HFFc6 (cell line): ENCODE results near the gene SFN. TPM values are rescaled to one million over a fixed set of nuclear protein-coding genes. Genes with fewer than 3 reads are reported as not detected.
A peak's percentile ranks its signal among the peaks of the same experiment; 100 is the strongest.

Experiments used
- DNase-seq: peaks from one replicate; pipeline ENCODE4 v3.0.0-alpha.2; 2018
- H3K27ac Mint-ChIP-seq: 2 replicates; pipeline ENCODE4 v1.8.0; 2020; ENCODE audit warnings: mild to moderate bottlenecking, mixed read lengths
- H3K27me3 Mint-ChIP-seq: 2 replicates; pipeline ENCODE4 v1.8.0; 2021; ENCODE audit warnings: mild to moderate bottlenecking, moderate library complexity, mixed read lengths; ENCODE audit not compliant: insufficient read depth
- H3K36me3 Mint-ChIP-seq: 2 replicates; pipeline ENCODE4 v1.8.0; 2021; ENCODE audit warnings: low read depth, mixed read lengths
- H3K4me1 Mint-ChIP-seq: 2 replicates; pipeline ENCODE4 v1.8.0; 2020; ENCODE audit warnings: low read depth, mixed read lengths
- H3K4me3 Mint-ChIP-seq: 2 replicates; pipeline ENCODE4 v1.8.0; 2020; ENCODE audit warnings: mild to moderate bottlenecking, moderate library complexity, mixed read lengths
- H3K9me3 Mint-ChIP-seq: 2 replicates; pipeline ENCODE4 v1.8.0; 2020; ENCODE audit warnings: mild to moderate bottlenecking, mixed read lengths
- CTCF ChIP-seq: fragments of 200-600 bp; sonication (generic); IDR thresholded peaks from 2 replicates; pipeline ENCODE4 v1.5.0; 2021; ENCODE audit warnings: antibody characterized with exemption, mild to moderate bottlenecking
- total RNA-seq, 6 experiments: library from RNA; stranded (reverse); fragmentation: NEBNext Ultra II Directional; extraction: Animal tissue kit (Norgen Biotek cat#: 25700); gene quantifications; 2 replicates in 1 of 6; 3 replicates in 5 of 6; pipeline ENCODE4 v1.2.3, GENCODE V29; 2021

The SFN gene
- total RNA-seq, 6 experiments from 2014 or later: 0.11 to 0.28 (median 0.20) TPM; not detected in 2

- H3K27ac Mint-ChIP-seq: peak overlapping the region; percentile 24; the same call in 1 of the 2 replicates
These were observed 38.2 kb upstream of the SFN start for GRCh38 chr1:26824731-26825130.

GRCh38 chr1:26826261-26827105, 36.5 kb upstream of the SFN start, which contains the start of gene ZDHHC18:
Gene ZDHHC18, plus strand, starts transcription at chr1:26826688. Its CDS starts 117 bp downstream, at chr1:26826805.
- peak within 1 kb of the TSS; percentile 90 for H3K4me3 Mint-ChIP-seq

More at GRCh38 chr1:26824731-26825130, 38.2 kb upstream of the SFN start:
- Mint-ChIP-seq H3K4me1 (peaks cover 37% of the 10 kb centered on the region), H3K9me3 (no peaks in the 10 kb centered on the region), H3K27me3 (peaks cover 3% of the 10 kb centered on the region), H3K4me3 (no peak overlapping the region), H3K36me3 (no peaks in the 10 kb centered on the region)
- TF ChIP-seq CTCF: no peak
- DNase-seq: no peak

GRCh38 chr1:26827106-26827604, 35.8 kb upstream of the SFN start:
- Mint-ChIP-seq H3K9me3 (no peaks in the 10 kb centered on the region), H3K4me3 (peak overlapping the region; percentile 90), H3K27ac (peak overlapping the region; percentile 50), H3K4me1 (peaks cover 37% of the 10 kb centered on the region), H3K36me3 (peaks cover 4% of the 10 kb centered on the region; the same call in 1 of the 2 replicates), H3K27me3 (peaks cover 1% of the 10 kb centered on the region)
- TF ChIP-seq CTCF: no peak
- no peak for DNase-seq

More at GRCh38 chr1:26826261-26827105, 36.5 kb upstream of the SFN start, which contains the start of gene ZDHHC18:
- Mint-ChIP-seq H3K36me3 (no peaks in the 10 kb centered on the region), H3K27ac (peak within 1 kb of the TSS; percentile 50), H3K27me3 (no peaks in the 10 kb centered on the region; the same call in 1 of the 2 replicates), H3K9me3 (no peaks in the 10 kb centered on the region), H3K4me1 (peaks cover 37% of the 10 kb centered on the region)
- peak; percentile 13 for DNase-seq
- peak; percentile 66 for TF ChIP-seq CTCF

- peaks cover 8% of the 10 kb centered on the region; the same call in 1 of the 2 replicates for H3K36me3 Mint-ChIP-seq
- peaks cover 37% of the 10 kb centered on the region for H3K4me1 Mint-ChIP-seq
- no peaks in the 10 kb centered on the region for H3K9me3 Mint-ChIP-seq
- peak overlapping the region; percentile 50 for H3K27ac Mint-ChIP-seq
- peak overlapping the region; percentile 90 for H3K4me3 Mint-ChIP-seq
- peaks cover 1% of the 10 kb centered on the region for H3K27me3 Mint-ChIP-seq
- no peak for TF ChIP-seq CTCF
- no peak for DNase-seq
These were observed 35.3 kb upstream of the SFN start for GRCh38 chr1:26827663-26828062.

GRCh38 chr1:26828411-26828991, 34.4 kb upstream of the SFN start:
- H3K36me3 Mint-ChIP-seq: peaks cover 14% of the 10 kb centered on the region
- H3K27ac Mint-ChIP-seq: 0 out of 2 replicates have a peak overlapping the region, but pooled peaks have one; percentile 12
- DNase-seq: no peak
- H3K27me3 Mint-ChIP-seq: peaks cover 1% of the 10 kb centered on the region; the same call in 1 of the 2 replicates
- H3K4me3 Mint-ChIP-seq: peak overlapping the region; percentile 90
- no peaks in the 10 kb centered on the region for H3K9me3 Mint-ChIP-seq
- no peak for TF ChIP-seq CTCF
- H3K4me1 Mint-ChIP-seq: peaks cover 37% of the 10 kb centered on the region
